GM23338 (cell line): ENCODE results near the gene P2RY6. TPM values are rescaled to one million over a fixed set of nuclear protein-coding genes. Genes with fewer than 3 reads are reported as not detected.

Experiments
- ATAC-seq: fragments of 200-7000 bp; cut with Tn5 transposase; 3 replicates; pipeline ENCODE4 v1.9.1; 2020
- DNase-seq: peaks from one replicate; pipeline ENCODE4 v3.0.0-alpha.2; 2015; ENCODE audit warnings: low spot score
- H2AFZ ChIP-seq: fragments of 200-600 bp; sonication (generic); 2 replicates; pipeline ENCODE4 v1.8.0; 2016; ENCODE audit warnings: antibody characterized with exemption, mild to moderate bottlenecking, moderate library complexity
- H3F3A ChIP-seq: fragments of 200-600 bp; sonication (generic); replicated peaks from 2 replicates; pipeline ENCODE4 v1.8.0; 2017; ENCODE audit warnings: antibody characterized with exemption, mixed run types, low read depth
- H3K27ac ChIP-seq: fragments of 200-600 bp; sonication (generic); 2 replicates; pipeline ENCODE4 v1.6.1; 2016; ENCODE audit warnings: low read depth
- H3K27me3 ChIP-seq: fragments of 200-600 bp; sonication (generic); 2 replicates; pipeline ENCODE4 v1.8.0; 2016; ENCODE audit warnings: mild to moderate bottlenecking, mixed run types, moderate library complexity; ENCODE audit not compliant: insufficient read depth
- H3K36me3 ChIP-seq: fragments of 200-600 bp; sonication (generic); 2 replicates; pipeline ENCODE4 v1.8.0; 2016; ENCODE audit warnings: mild to moderate bottlenecking; ENCODE audit not compliant: insufficient read depth
- H3K4me1 ChIP-seq: fragments of 200-600 bp; sonication (generic); 2 replicates; pipeline ENCODE4 v1.8.0; 2016; ENCODE audit warnings: mild to moderate bottlenecking, moderate library complexity; ENCODE audit not compliant: insufficient read depth
- H3K4me2 ChIP-seq: fragments of 200-600 bp; sonication (generic); 2 replicates; pipeline ENCODE4 v1.7.1; 2017; ENCODE audit warnings: mixed run types
- H3K4me3 ChIP-seq: fragments of 200-600 bp; sonication (generic); 2 replicates; pipeline ENCODE4 v1.6.1; 2016; ENCODE audit warnings: mixed run types
- H3K79me2 ChIP-seq: fragments of 200-600 bp; sonication (generic); replicated peaks from 2 replicates; pipeline ENCODE4 v1.8.0; 2017; ENCODE audit warnings: mild to moderate bottlenecking; ENCODE audit not compliant: insufficient read depth
- H3K9me2 ChIP-seq: fragments of 200-600 bp; sonication (generic); 2 replicates; pipeline ENCODE4 v1.8.0; 2017; ENCODE audit not compliant: insufficient read depth
- H4K20me1 ChIP-seq: fragments of 200-600 bp; sonication (generic); replicated peaks from 2 replicates; pipeline ENCODE4 v1.8.0; 2017; ENCODE audit warnings: mild to moderate bottlenecking; ENCODE audit not compliant: insufficient read depth
- H3K27ac Mint-ChIP-seq: 2 replicates; pipeline ENCODE4 v1.8.0; 2020; ENCODE audit warnings: inconsistent platforms, mild to moderate bottlenecking, moderate library complexity, mixed read lengths
- H3K27me3 Mint-ChIP-seq: 3 replicates; pipeline ENCODE4 v1.8.0; 2022; ENCODE audit warnings: low read depth, mild to moderate bottlenecking, moderate library complexity, mixed read lengths, inconsistent platforms; ENCODE audit not compliant: insufficient read depth, poor library complexity
- H3K36me3 Mint-ChIP-seq: 3 replicates; pipeline ENCODE4 v1.8.0; 2021; ENCODE audit warnings: low read depth, mild to moderate bottlenecking, inconsistent platforms, moderate library complexity, mixed read lengths
- H3K4me1 Mint-ChIP-seq: 3 replicates; pipeline ENCODE4 v1.8.0; 2020; ENCODE audit warnings: mild to moderate bottlenecking, inconsistent platforms, mixed read lengths
- H3K4me3 Mint-ChIP-seq: 3 replicates; pipeline ENCODE4 v1.8.0; 2021; ENCODE audit warnings: moderate library complexity, mild to moderate bottlenecking, inconsistent platforms, mixed read lengths
- H3K9me3 Mint-ChIP-seq: 3 replicates; pipeline ENCODE4 v1.8.0; 2020; ENCODE audit warnings: moderate library complexity, mild to moderate bottlenecking, inconsistent platforms, mixed read lengths
- CREB1 ChIP-seq: fragments of 250-450 bp; sonication (Bioruptor Pico); IDR thresholded peaks from 2 replicates; pipeline ENCODE4 v1.5.0; 2020; ENCODE audit warnings: low read depth, mild to moderate bottlenecking, moderate library complexity
- ETS1 ChIP-seq: IDR thresholded peaks from 2 replicates; pipeline ENCODE4 v1.6.1; 2016; ENCODE audit warnings: antibody characterized with exemption
- EZH2phosphoT487 ChIP-seq: fragments of 200-600 bp; sonication (generic); IDR thresholded peaks from one replicate; pipeline ENCODE4 v1.8.1; 2018; ENCODE audit warnings: antibody characterized with exemption; ENCODE audit not compliant: unreplicated experiment
- JUNB ChIP-seq: IDR thresholded peaks from one replicate; pipeline ENCODE4 v1.6.1; 2016; ENCODE audit warnings: antibody characterized with exemption; ENCODE audit not compliant: unreplicated experiment
- POLR2AphosphoS5 ChIP-seq: IDR thresholded peaks from 2 replicates; pipeline ENCODE4 v1.6.1; 2016; ENCODE audit warnings: antibody characterized with exemption, low read depth
- STAT1 ChIP-seq: IDR thresholded peaks from one replicate; pipeline ENCODE4 v1.6.1; 2016; ENCODE audit warnings: antibody characterized with exemption; ENCODE audit not compliant: unreplicated experiment
- ZNF462 ChIP-seq: fragments of 250-450 bp; sonication (Bioruptor Pico); IDR thresholded peaks from 2 replicates; pipeline ENCODE4 v1.5.0; 2020; ENCODE audit warnings: mild to moderate bottlenecking, moderate library complexity
- polyA plus RNA-seq: library from polyadenylated mRNA; unstranded; fragments of >200 nt; fragmentation: Nextera tagmentation; extraction: Ambion mirVana; gene quantifications from 2 replicates; pipeline ENCODE4 v1.2.1, GENCODE V29; 2016
- total RNA-seq: library from RNA; depleted of rRNA; stranded (reverse); fragments of >200 nt; shearing (Covaris generic); gene quantifications from 2 replicates; pipeline ENCODE4 v1.2.3, GENCODE V29; 2014

P2RY6 gene
- total and polyA plus RNA-seq, 2 experiments from 2014 or later: not detected

GRCh38 chr11:73260127-73260457 is 12.0 kb upstream of the P2RY6 start (continued):
- TF ChIP-seq ZNF462 (CRISPR knock-in tag) (no peak), ETS1 (no peak), CREB1 (no peak), EZH2phosphoT487 (no peak)

GRCh38 chr11:73262851-73263495 is 9.2 kb upstream of the P2RY6 start:
- Mint-ChIP-seq H3K36me3 (no peaks in the 10 kb centered on the region), H3K4me3 (no peak overlapping the region; the same call in 2 of the 3 replicates), H3K4me1 (peaks cover 5% of the 10 kb centered on the region; the same call in 1 of the 3 replicates), H3K27me3 (peaks cover 11% of the 10 kb centered on the region), H3K9me3 (no peaks in the 10 kb centered on the region), H3K27ac (no peak overlapping the region)
- Histone ChIP-seq H3K4me3 (no peak overlapping the region), H3K27me3 (peaks cover 24% of the 10 kb centered on the region), H3F3A (no peaks in the 10 kb centered on the region), H3K79me2 (no peaks in the 10 kb centered on the region), H4K20me1 (no peaks in the 10 kb centered on the region), H3K36me3 (no peaks in the 10 kb centered on the region), H3K4me1 (no peaks in the 10 kb centered on the region; the same call in 1 of the 2 replicates), H3K4me2 (no peak overlapping the region), H2AFZ (no peak overlapping the region), H3K9me2 (no peaks in the 10 kb centered on the region), H3K27ac (no peak overlapping the region)
- DNase-seq: no peak
- ATAC-seq: no peak
- no peak for TF ChIP-seq POLR2AphosphoS5
- no peak for TF ChIP-seq STAT1
- no peak for TF ChIP-seq ETS1
- TF ChIP-seq JUNB: no peak
- TF ChIP-seq ZNF462 (CRISPR knock-in tag): no peak
